ENCODE data around the gene XPNPEP1. TPM values are rescaled to one million over a fixed set of nuclear protein-coding genes. Genes with fewer than 3 reads are reported as not detected.
A peak's percentile ranks its signal among the peaks of the same experiment; 100 is the strongest.

XPNPEP1 gene
- total RNA-seq, 3 donors from 2014 or later = 66.6 to 97.7 (median 87.5) TPM

GRCh38 chr10:109852475-109853037 lies 70.8 kb downstream of the XPNPEP1 start:
- intact Hi-C loops (cut with DNase I, micrococcal nuclease) = no loop called here
- TF ChIP-seq CTCF (IDR thresholded peaks at IDR 0.05) = peak; percentile 75
- H3K4me3 ChIP-seq = no peak overlapping the region
- H3K9me3 ChIP-seq = no peaks in the 10 kb centered on the region
- DNase-seq (peak; percentile 59 to 86 (median 83)), ATAC-seq (peak; percentile 93)
- no peaks in the 10 kb centered on the region for H3K36me3 ChIP-seq (ENCODE audit: low read depth)
- H3K4me1 ChIP-seq (ENCODE audit: low read depth) = no peaks in the 10 kb centered on the region

- H3K36me3 ChIP-seq (ENCODE audit: low read depth) = no peaks in the 10 kb centered on the region
- no peak overlapping the region for H3K4me3 ChIP-seq
- intact Hi-C loops (cut with DNase I, micrococcal nuclease) = no loop called here
- TF ChIP-seq CTCF (IDR thresholded peaks at IDR 0.05) = no peak
- H3K9me3 ChIP-seq = no peaks in the 10 kb centered on the region
- ATAC-seq (peak; percentile 16), DNase-seq (no peak)
- no peaks in the 10 kb centered on the region for H3K4me1 ChIP-seq (ENCODE audit: low read depth)
These were observed 71.5 kb downstream of the XPNPEP1 start for GRCh38 chr10:109851616-109852474.

GRCh38 chr10:109846832-109847231 lies 76.5 kb downstream of the XPNPEP1 start:
- Histone ChIP-seq H3K4me1 (ENCODE audit: low read depth) (no peaks in the 10 kb centered on the region), H3K4me3 (no peak overlapping the region), H3K9me3 (no peaks in the 10 kb centered on the region), H3K36me3 (ENCODE audit: low read depth) (no peaks in the 10 kb centered on the region)
- no peak for ATAC-seq
- no peak for TF ChIP-seq CTCF (IDR thresholded peaks at IDR 0.05)
- intact Hi-C loops (cut with DNase I, micrococcal nuclease) = no loop called here
- DNase-seq = no peak

GRCh38 chr10:109845308-109845707 lies 78.0 kb downstream of the XPNPEP1 start:
- DNase-seq (no peak), ATAC-seq (no peak)
- no peak for TF ChIP-seq CTCF (IDR thresholded peaks at IDR 0.05)
- no peak overlapping the region for H3K4me3 ChIP-seq
- intact Hi-C loops (cut with DNase I, micrococcal nuclease) = no loop called here
- H3K9me3 ChIP-seq = no peaks in the 10 kb centered on the region
- H3K4me1 ChIP-seq (ENCODE audit: low read depth) = no peaks in the 10 kb centered on the region
- no peaks in the 10 kb centered on the region for H3K36me3 ChIP-seq (ENCODE audit: low read depth)

GRCh38 chr10:109838592-109839244 lies 84.6 kb downstream of the XPNPEP1 start:
- intact Hi-C loops (cut with DNase I, micrococcal nuclease) = no loop called here
- Histone ChIP-seq H3K36me3 (ENCODE audit: low read depth) (no peaks in the 10 kb centered on the region), H3K4me1 (ENCODE audit: low read depth) (no peaks in the 10 kb centered on the region), H3K4me3 (no peak overlapping the region), H3K9me3 (no peaks in the 10 kb centered on the region)
- TF ChIP-seq CTCF (IDR thresholded peaks at IDR 0.05) = no peak
- DNase-seq (no peak), ATAC-seq (no peak)

Measured in mucosa of descending colon (tissue), 3 donors.